HFFc6 (cell line): ENCODE results near the gene LAMA3. TPM values are rescaled to one million over a fixed set of nuclear protein-coding genes. Genes with fewer than 3 reads are reported as not detected.

Source experiments
- DNase-seq: peaks from one replicate; pipeline ENCODE4 v3.0.0-alpha.2; 2018
- H3K27ac Mint-ChIP-seq: 2 replicates; pipeline ENCODE4 v1.8.0; 2020; ENCODE audit warnings: mild to moderate bottlenecking, mixed read lengths
- H3K27me3 Mint-ChIP-seq: 2 replicates; pipeline ENCODE4 v1.8.0; 2021; ENCODE audit warnings: mild to moderate bottlenecking, moderate library complexity, mixed read lengths; ENCODE audit not compliant: insufficient read depth
- H3K36me3 Mint-ChIP-seq: 2 replicates; pipeline ENCODE4 v1.8.0; 2021; ENCODE audit warnings: low read depth, mixed read lengths
- H3K4me1 Mint-ChIP-seq: 2 replicates; pipeline ENCODE4 v1.8.0; 2020; ENCODE audit warnings: low read depth, mixed read lengths
- H3K4me3 Mint-ChIP-seq: 2 replicates; pipeline ENCODE4 v1.8.0; 2020; ENCODE audit warnings: mild to moderate bottlenecking, moderate library complexity, mixed read lengths
- H3K9me3 Mint-ChIP-seq: 2 replicates; pipeline ENCODE4 v1.8.0; 2020; ENCODE audit warnings: mild to moderate bottlenecking, mixed read lengths
- CTCF ChIP-seq: fragments of 200-600 bp; sonication (generic); IDR thresholded peaks from 2 replicates; pipeline ENCODE4 v1.5.0; 2021; ENCODE audit warnings: antibody characterized with exemption, mild to moderate bottlenecking
- total RNA-seq, 6 experiments: library from RNA; stranded (reverse); fragmentation: NEBNext Ultra II Directional; extraction: Animal tissue kit (Norgen Biotek cat#: 25700); gene quantifications; 2 replicates in 1 of 6; 3 replicates in 5 of 6; pipeline ENCODE4 v1.2.3, GENCODE V29; 2021

Gene LAMA3
- total RNA-seq, 6 experiments from 2014 or later = 0.46 to 1.6 (median 0.54) TPM

GRCh38 chr18:23667114-23667513, 22.1 kb upstream of the LAMA3 start:
- TF ChIP-seq CTCF = no peak
- H3K4me3 Mint-ChIP-seq = no peak overlapping the region

GRCh38 chr18:23668731-23669130, 20.5 kb upstream of the LAMA3 start:
- DNase-seq = no peak
- no peaks in the 10 kb centered on the region for H3K36me3 Mint-ChIP-seq
- peaks cover 30% of the 10 kb centered on the region for H3K27me3 Mint-ChIP-seq

More at GRCh38 chr18:23667114-23667513, 22.1 kb upstream of the LAMA3 start:
- Mint-ChIP-seq H3K4me1 (peaks cover 11% of the 10 kb centered on the region), H3K27ac (no peak overlapping the region), H3K9me3 (no peaks in the 10 kb centered on the region), H3K36me3 (peaks cover 4% of the 10 kb centered on the region; the same call in 1 of the 2 replicates), H3K27me3 (peaks cover 32% of the 10 kb centered on the region)
- DNase-seq = no peak

GRCh38 chr18:23669202-23669766, 20.0 kb upstream of the LAMA3 start:
- no peak overlapping the region for H3K4me3 Mint-ChIP-seq
- no peaks in the 10 kb centered on the region for H3K4me1 Mint-ChIP-seq
- H3K27ac Mint-ChIP-seq = no peak overlapping the region
- peaks cover 32% of the 10 kb centered on the region for H3K27me3 Mint-ChIP-seq
- DNase-seq = no peak
- H3K9me3 Mint-ChIP-seq = no peaks in the 10 kb centered on the region
- H3K36me3 Mint-ChIP-seq = no peaks in the 10 kb centered on the region
- TF ChIP-seq CTCF = no peak

More at GRCh38 chr18:23668731-23669130, 20.5 kb upstream of the LAMA3 start:
- H3K27ac Mint-ChIP-seq = no peak overlapping the region
- no peak overlapping the region for H3K4me3 Mint-ChIP-seq
- TF ChIP-seq CTCF = no peak
- H3K4me1 Mint-ChIP-seq = no peaks in the 10 kb centered on the region
- H3K9me3 Mint-ChIP-seq = no peaks in the 10 kb centered on the region

GRCh38 chr18:23669804-23670405, 19.3 kb upstream of the LAMA3 start:
- DNase-seq = no peak
- Mint-ChIP-seq H3K4me3 (no peak overlapping the region), H3K9me3 (no peaks in the 10 kb centered on the region), H3K4me1 (no peaks in the 10 kb centered on the region), H3K36me3 (no peaks in the 10 kb centered on the region), H3K27me3 (peaks cover 32% of the 10 kb centered on the region), H3K27ac (no peak overlapping the region)
- no peak for TF ChIP-seq CTCF

- Mint-ChIP-seq H3K27me3 (peaks cover 33% of the 10 kb centered on the region), H3K4me1 (no peaks in the 10 kb centered on the region), H3K4me3 (no peak overlapping the region), H3K36me3 (no peaks in the 10 kb centered on the region), H3K27ac (no peak overlapping the region), H3K9me3 (no peaks in the 10 kb centered on the region)
- DNase-seq = no peak
- TF ChIP-seq CTCF = no peak
These were observed 17.7 kb upstream of the LAMA3 start for GRCh38 chr18:23671564-23671963.
